KBM-7 (cell line): ENCODE data around the gene ANXA11.
"Not testable (repeated sequence)": the region's sequence is repeated elsewhere in the genome, so short reads cannot be mapped to it uniquely, and the experiment has no call there.

Source experiments
- DNase-seq: peaks from one replicate; pipeline ENCODE4 v3.0.0-alpha.2; 2015
- in situ Hi-C: fragments of 300-500 bp; cut with MboI; formaldehyde crosslinking; loops from 2 replicates; pipeline ENCODE4 v1.14.3; 2020; ENCODE audit warnings: low sequenced_read_pairs, low pct_unique_long_range_greater_than_20kb, mixed read lengths

ANXA11 gene

DNA sequence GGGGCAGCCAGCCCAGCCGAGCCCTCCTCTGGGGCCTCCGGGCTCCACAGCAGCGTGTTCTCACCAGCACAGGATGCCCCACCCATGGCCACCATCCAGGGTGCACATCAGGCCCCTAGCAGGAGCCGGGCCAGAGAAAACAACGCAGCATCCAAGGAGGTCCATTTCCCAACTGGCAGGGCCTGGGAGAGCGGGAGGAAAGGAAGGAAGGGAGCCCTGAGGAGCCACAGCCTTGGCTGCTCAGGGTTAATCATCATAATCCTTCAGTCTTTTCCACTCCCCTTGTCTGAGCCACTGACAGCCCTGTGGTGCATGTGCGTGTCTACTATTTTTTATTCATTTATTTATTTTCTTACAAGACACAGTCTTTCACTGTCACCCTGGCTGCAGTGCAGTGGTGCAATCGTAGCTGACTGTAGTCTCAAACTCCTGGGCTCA is 69.2 kb downstream of the ANXA11 start:
- no peak for DNase-seq
- in situ Hi-C loops: no loop called here

DNA sequence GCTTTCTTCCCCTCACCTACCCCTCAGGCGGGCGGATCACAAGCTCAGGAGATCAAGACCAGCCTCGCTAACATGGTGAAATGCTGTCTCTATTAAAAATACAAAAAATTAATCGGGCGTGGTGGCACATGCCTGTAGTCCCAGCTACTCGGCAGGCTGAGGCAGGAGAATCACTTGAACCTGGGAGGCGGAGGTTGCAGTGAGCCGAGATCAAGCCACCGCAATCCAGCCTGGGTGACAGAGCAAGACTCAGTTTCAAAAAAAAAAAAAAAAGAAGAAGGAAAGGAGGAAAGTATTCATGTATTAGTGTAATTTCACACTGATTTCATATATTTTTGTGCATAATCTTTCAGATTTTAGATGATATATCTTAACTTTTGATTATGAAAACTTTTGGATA is 71.7 kb downstream of the ANXA11 start:
- in situ Hi-C loops, DNase-seq: not testable (repeated sequence)

DNA sequence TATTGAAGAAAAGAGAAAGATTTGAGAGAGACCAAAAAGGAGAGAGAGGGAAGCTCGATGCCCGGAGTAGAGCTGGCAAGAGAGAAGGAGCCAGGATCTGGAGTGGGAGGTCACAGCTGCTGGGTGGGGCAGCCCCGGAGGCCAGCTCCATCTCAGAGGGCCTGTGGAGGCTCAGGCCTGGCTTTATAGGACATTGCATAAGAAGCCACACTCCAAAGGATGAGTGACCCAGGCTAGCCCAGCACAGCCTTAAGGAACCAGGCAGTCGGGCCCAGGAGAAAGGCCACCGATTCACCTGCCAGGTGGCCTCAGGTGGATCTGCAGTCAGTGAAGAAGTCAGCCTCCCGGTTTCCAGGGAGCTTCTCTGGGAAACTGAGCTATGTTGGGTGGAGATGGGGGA is 72.1 kb downstream of the ANXA11 start:
- no peak for DNase-seq

DNA sequence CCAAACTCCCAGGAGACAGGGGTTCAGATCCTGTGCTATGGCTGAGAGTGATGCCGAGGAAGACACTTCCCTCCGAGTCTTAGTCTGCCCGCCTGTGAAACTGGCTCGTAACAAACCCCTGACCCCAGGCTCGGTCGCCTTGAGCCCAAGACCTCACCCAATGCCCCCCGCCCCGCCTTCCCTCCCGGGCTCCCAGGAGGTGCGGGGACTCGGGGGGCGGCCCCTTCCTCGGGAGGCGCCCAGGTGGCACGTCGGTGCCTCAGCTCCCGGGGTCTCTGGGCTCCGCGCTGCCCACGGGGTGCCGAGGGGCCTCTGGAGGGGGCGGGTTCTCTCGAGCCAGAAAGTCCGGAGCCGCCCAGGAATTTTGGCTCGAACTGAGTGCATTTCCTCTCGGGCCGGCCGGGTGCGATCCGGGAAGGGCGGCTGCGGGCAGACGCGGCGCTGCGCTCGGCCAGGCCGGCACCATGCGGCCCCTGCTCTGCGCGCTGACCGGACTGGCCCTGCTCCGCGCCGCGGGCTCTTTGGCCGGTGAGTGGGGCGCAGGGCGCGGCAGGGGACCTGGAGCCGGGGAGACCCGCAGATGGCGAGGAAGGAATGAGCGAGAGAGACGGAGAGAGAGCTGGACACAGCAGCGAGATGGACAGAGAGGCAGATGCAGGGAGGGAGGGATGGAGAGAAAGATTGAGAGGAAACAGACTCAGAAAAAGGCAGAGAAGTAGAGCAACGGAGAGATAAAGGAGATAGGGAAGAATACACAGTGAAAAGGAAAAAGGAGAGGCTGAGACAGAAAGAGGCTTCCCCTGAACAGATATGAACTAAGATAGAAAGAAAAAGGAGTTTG is 72.8 kb downstream of the ANXA11 start, which contains the start of gene PLAC9:
Gene PLAC9 (plus strand): TSS at position 432 of the 841 bp plus-strand sequence. CDS start 33 bp downstream, at position 465.
- in situ Hi-C loops: no loop called here
- no peak for DNase-seq

More for the DNA sequence above, 72.1 kb downstream of the ANXA11 start:
- in situ Hi-C loops: no loop called here

DNA sequence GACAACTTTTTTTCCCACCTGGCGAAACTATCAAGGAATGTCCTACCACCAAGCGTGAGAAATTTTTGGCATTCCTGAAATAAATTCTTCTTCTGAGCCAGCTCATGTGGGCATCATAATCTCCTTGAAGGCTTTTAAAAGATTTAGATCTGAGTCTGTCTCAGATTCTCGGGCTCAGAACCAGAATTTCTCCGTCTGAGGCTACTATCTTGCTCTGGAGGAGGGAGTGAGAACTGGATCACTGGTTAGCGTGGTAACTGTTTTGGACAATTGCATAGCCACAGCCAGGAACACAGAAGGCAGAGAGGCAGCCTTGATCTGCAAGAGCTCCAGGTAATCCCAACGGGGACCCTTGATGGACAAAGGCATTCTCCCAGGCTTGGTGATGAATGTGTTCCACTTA is 73.8 kb downstream of the ANXA11 start:
- in situ Hi-C loops: no loop called here
- no peak for DNase-seq

DNA sequence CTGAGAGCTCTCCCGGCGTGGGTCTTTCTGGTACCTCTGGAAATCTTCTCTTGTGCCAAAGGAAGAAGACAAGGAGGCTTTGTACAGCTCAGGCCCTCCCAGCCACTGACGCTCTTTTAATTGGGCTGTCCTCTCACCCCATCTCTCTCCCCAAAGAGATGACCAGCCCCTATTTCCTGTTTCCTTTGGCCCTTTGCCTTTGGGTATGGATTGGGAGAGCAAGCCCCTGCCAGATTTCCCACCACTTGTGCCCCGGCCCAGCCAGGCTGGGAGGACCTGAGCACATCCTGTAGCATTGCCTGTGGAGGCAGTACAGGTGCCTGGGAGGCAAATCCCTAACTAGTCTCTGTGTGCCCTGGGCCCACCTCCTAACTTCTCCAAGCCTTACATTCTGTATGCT is 78.5 kb downstream of the ANXA11 start:
- in situ Hi-C loops: no loop called here
- no peak for DNase-seq

GRCh38 chr10:80122746-80123145 is 82.6 kb downstream of the ANXA11 start:
- in situ Hi-C loops: no loop called here

DNA sequence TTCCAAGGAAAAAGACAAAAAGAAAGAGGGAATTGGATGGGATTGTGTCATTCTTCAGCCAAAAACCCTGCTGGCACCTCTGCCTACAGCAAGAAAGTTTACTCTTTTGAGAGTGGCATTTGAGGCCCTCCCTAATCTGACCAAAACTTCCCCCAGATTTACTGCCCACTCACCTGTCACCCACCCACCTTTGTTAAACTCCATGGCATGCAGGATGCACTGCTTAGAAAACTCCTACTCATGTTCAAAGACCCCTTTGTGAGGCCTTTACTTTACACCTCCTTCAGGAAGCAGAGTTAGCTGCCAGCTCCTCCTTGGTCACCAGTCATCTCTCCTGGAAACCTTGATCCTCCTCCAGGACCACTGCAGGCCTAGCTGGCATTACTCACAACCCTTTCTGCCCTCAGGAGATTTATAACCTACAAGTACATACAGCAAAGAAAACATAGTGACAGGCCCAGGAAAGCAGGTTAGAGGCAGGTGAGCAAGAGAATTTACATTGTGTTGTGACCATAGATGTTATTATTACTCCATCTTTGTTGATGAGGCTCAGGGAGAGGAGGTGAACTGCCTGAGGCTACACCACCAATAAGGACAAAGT is 83.1 kb downstream of the ANXA11 start:
- in situ Hi-C loops: no loop called here
- DNase-seq: no peak

More at GRCh38 chr10:80122746-80123145, 82.6 kb downstream of the ANXA11 start:
- DNase-seq: no peak

GRCh38 chr10:80118669-80119068 is 86.7 kb downstream of the ANXA11 start:
- no peak for DNase-seq
- in situ Hi-C loops: no loop called here

- in situ Hi-C loops: no loop called here
- no peak for DNase-seq
Measured at GRCh38 chr10:80110986-80111385, 94.4 kb downstream of the ANXA11 start.

DNA sequence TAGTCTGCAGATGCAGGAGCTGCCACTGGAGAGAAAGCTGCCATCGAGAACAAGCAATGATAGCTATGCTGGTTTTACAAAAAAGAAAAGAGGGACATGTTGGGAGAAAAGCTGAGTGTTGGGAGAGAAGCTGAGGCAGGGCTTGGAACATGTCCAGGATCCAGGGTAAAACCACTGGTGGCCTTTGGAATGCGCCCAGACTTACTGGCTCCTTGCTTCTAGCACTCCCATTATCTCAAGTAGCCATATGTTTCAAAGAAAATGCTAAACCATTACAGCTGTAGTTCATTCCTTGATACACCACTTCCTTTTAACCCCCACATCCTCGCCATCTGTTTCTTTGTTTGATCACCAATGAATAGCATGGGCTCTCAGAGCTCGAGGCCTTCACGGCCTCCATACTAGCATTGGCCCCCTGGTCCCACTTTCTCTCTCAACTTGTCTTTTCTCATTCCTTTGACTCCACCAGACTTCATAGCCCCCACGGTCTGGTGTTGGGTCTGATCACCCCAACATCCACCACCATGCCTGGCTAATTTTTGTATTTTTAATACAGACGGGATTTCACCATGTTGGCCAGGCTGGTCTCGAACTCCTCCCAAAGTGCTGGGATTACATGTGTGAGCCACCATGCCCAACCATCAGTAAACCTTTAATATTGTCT is 96.6 kb downstream of the ANXA11 start:
- in situ Hi-C loops: no loop called here
- DNase-seq: peak; percentile 16

- in situ Hi-C loops: no loop called here
- DNase-seq: no peak
Measured at GRCh38 chr10:80104066-80104926, 101.0 kb downstream of the ANXA11 start.
